ENCODE data around the gene LARGE1. TPM values are rescaled to one million over a fixed set of nuclear protein-coding genes. Genes with fewer than 3 reads are reported as not detected.

Gene LARGE1
- total and polyA plus RNA-seq, 8 donors = 4.1 to 29.3 (median 13.7) TPM

DNA sequence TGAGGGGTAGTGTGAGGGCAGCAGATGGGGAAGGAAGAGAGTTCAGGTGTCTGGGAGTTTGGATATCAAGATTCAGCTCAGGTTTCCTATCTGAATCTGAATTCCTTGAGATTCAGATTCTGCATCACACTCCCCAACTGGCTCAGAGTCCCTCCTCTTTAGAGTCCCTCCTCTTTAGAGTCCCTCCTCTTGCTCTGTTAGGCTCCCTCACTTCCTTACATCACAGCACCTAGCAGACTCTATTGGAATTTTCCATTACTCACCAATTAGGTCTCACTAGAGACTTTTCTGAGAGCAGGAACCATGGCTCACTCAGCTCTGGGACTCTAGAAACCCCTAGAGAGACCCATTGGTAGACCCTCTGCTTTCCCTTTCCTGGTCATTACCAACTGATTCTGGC is 558.7 kb downstream of the LARGE1 start:
- Histone ChIP-seq H3K36me3 (no peaks in the 10 kb centered on the region), H3K4me3 (no peak overlapping the region), H3K27me3 (no peaks in the 10 kb centered on the region), H3K27ac (no peak overlapping the region), H3K9me3 (no peaks in the 10 kb centered on the region), H3K4me1 (no peaks in the 10 kb centered on the region)
- FAIRE-seq (no peak), DNase-seq (no peak), ATAC-seq (no peak)
- TF ChIP-seq, protein P1, sequence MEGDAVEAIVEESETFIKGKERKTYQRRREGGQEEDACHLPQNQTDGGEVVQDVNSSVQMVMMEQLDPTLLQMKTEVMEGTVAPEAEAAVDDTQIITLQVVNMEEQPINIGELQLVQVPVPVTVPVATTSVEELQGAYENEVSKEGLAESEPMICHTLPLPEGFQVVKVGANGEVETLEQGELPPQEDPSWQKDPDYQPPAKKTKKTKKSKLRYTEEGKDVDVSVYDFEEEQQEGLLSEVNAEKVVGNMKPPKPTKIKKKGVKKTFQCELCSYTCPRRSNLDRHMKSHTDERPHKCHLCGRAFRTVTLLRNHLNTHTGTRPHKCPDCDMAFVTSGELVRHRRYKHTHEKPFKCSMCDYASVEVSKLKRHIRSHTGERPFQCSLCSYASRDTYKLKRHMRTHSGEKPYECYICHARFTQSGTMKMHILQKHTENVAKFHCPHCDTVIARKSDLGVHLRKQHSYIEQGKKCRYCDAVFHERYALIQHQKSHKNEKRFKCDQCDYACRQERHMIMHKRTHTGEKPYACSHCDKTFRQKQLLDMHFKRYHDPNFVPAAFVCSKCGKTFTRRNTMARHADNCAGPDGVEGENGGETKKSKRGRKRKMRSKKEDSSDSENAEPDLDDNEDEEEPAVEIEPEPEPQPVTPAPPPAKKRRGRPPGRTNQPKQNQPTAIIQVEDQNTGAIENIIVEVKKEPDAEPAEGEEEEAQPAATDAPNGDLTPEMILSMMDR (IDR thresholded peaks at IDR 0.05) = no peak
- intact Hi-C loops (cut with DNase I) = no loop called here

DNA sequence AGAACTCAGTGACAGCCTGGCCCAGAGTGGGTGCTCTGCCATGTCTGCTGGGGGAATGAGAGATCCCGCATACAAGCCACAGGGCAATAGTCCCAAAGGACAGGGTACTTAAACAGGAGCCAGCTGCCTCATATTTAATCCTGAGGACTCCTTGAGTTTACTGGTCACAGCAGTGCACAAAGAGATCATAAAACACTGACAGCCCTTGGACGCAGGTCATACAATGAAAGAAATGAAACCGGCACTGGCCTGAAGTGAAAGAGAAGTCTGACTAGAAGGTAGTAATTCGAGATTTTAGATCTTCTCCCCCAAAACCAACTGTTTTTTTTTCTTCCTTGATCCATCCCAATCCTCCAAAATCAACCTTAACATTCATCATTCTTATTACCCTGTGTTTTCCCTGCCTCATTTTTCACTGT is 562.3 kb downstream of the LARGE1 start:
- DNase-seq (no peak), ATAC-seq (no peak), FAIRE-seq (no peak)
- no peak overlapping the region for H3K27ac ChIP-seq
- no peaks in the 10 kb centered on the region for H3K36me3 ChIP-seq
- no peak overlapping the region for H3K4me3 ChIP-seq
- TF ChIP-seq, protein P1 (IDR thresholded peaks at IDR 0.05) = no peak
- H3K4me1 ChIP-seq = no peaks in the 10 kb centered on the region
- no peaks in the 10 kb centered on the region for H3K9me3 ChIP-seq
- no peaks in the 10 kb centered on the region for H3K27me3 ChIP-seq
- WGBS, 2 donors = 91 to 95% methylated on average over 4 of the region's 4 CpGs
- intact Hi-C loops (cut with DNase I) = no loop called here

DNA sequence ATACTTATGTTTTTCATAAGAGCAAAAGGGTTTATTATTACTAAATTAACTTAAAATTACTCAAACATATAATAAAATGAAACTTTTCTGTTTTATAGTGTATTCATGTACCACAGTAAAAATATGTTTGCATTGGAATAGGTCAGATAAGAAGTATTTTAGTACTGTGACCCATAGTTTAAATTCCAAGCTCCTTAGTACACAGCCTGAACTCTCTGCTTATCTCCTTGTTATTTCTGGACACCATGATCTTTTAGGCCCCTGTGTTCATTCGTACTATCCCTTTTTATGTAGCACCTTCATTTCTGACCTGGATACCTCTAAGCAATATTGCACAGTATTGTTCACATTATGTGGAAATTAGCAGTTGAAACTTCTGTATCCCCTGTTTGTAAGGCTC is 565.3 kb downstream of the LARGE1 start:
- Histone ChIP-seq H3K4me1 (no peaks in the 10 kb centered on the region), H3K9me3 (no peaks in the 10 kb centered on the region), H3K4me3 (no peak overlapping the region), H3K27ac (no peak overlapping the region), H3K36me3 (no peaks in the 10 kb centered on the region), H3K27me3 (no peaks in the 10 kb centered on the region)
- intact Hi-C loops (cut with DNase I) = no loop called here
- TF ChIP-seq, protein P1 (IDR thresholded peaks at IDR 0.05) = no peak
- no peak for ATAC-seq
- DNase-seq = no peak
- FAIRE-seq = no peak
- WGBS, 2 donors = 90 to 92% methylated on average over 1 of the region's 1 CpG

DNA sequence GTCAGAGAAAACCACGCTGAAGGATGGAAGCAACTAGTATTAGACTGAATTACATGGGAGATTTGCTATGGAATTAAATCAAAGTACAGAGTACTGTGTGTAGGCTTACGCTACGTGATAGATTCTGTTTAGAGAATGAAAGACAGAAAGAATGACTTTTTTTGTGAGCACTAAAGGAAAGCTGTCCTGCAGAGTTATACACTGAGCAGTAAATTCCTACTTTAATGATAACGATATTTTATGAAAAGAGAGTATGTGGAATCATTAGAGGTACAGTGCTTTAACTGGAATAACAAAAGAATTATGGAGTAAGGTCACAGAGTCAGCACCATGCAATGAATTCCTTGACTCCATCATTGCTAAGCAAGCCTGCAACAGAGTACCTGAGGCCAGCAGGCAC is 566.8 kb downstream of the LARGE1 start:
- ATAC-seq (no peak), FAIRE-seq (no peak), DNase-seq (no peak)
- TF ChIP-seq, protein P1 (IDR thresholded peaks at IDR 0.05) = no peak
- no peak overlapping the region for H3K4me3 ChIP-seq
- no peaks in the 10 kb centered on the region for H3K36me3 ChIP-seq
- intact Hi-C loops (cut with DNase I) = no loop called here
- no peaks in the 10 kb centered on the region for H3K9me3 ChIP-seq
- 94 to 99% methylated on average over 4 of the region's 4 CpGs for WGBS, 2 donors
- no peak overlapping the region for H3K27ac ChIP-seq
- H3K27me3 ChIP-seq = no peaks in the 10 kb centered on the region
- H3K4me1 ChIP-seq = no peaks in the 10 kb centered on the region

DNA sequence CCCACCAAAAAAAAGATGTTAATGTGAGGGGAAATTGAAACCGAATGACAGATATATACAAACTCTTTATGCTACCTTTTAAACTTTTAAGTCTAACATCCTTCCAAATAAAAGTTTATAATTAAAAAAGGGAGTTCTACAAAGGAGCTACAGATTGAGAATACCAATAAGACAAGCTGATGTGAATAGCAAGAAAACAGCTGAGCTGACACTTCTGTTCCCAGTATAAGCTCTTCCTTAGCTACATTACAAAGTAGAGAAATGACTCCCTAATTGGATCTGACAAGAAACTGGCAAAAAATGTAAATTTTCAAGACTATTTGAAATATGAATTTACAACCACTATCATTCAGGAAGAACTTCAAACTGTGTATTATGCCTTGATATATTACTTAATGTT is 567.5 kb downstream of the LARGE1 start:
- DNase-seq (no peak), ATAC-seq (no peak), FAIRE-seq (no peak)
- Histone ChIP-seq H3K4me1 (no peaks in the 10 kb centered on the region), H3K4me3 (no peak overlapping the region), H3K27me3 (no peaks in the 10 kb centered on the region), H3K27ac (no peak overlapping the region), H3K36me3 (no peaks in the 10 kb centered on the region), H3K9me3 (no peaks in the 10 kb centered on the region)
- TF ChIP-seq, protein P1 (IDR thresholded peaks at IDR 0.05) = no peak
- WGBS, 2 donors = 83 to 100% methylated on average over 1 of the region's 1 CpG
- intact Hi-C loops (cut with DNase I) = no loop called here
